B cell (primary cell): ENCODE results near the gene APLN. TPM values are rescaled to one million over a fixed set of nuclear protein-coding genes. Genes with fewer than 3 reads are reported as not detected.

ENCODE experiments used
- ATAC-seq: fragments of 200-7000 bp; cut with Tn5 transposase; one replicate; pipeline ENCODE4 v1.10.0; 2021; ENCODE audit warnings: low read depth, mild to moderate bottlenecking, moderate number of reproducible peaks, moderate library complexity
- CTCF ChIA-PET: fragments of 350-600 bp; sonication (Branson Sonifier 250); formaldehyde crosslinking; loops from one replicate; lab custom pipeline; 2021; ENCODE audit warnings: antibody characterized with exemption, inconsistent platforms; lab: Charles Lee
- POLR2A ChIA-PET: fragments of 350-600 bp; sonication (Branson Sonifier 250); formaldehyde crosslinking; loops from one replicate; lab custom pipeline; 2021; ENCODE audit warnings: antibody characterized with exemption; lab: Charles Lee
- DNase-seq: peaks from one replicate; pipeline ENCODE4 v3.0.0; 2013
- H2AFZ ChIP-seq: 2 replicates; pipeline ENCODE4 v1.6.1; 2012; ENCODE audit warnings: mild to moderate bottlenecking, low read depth, low read length; ENCODE audit not compliant: insufficient read depth, poor library complexity, severe bottlenecking
- H3K27ac ChIP-seq, 2 donors: 1 replicate in 1 of 2; 2 replicates in 1 of 2; pipeline ENCODE4 v1.5.1; 2012 to 2013; ENCODE audit warnings: low read length in 2 of 2, mild to moderate bottlenecking in 2 of 2, moderate library complexity in 1 of 2
- H3K27me3 ChIP-seq, 4 experiments: fragments of 200-600 bp in 1 of 4; sonication (generic) in 1 of 4; replicated peaks in 1 of 4; 1 replicate in 2 of 4; 2 replicates in 2 of 4; pipeline versions ENCODE4 v1.6.1 to v1.7.0; 2013 to 2016; ENCODE audit warnings: low read length in 3 of 4, mild to moderate bottlenecking in 2 of 4, mixed read lengths in 1 of 4, moderate library complexity in 1 of 4; ENCODE audit not compliant: insufficient read depth in 4 of 4, control insufficient read depth in 3 of 4; ENCODE audit errors: control extremely low read depth in 1 of 4
- H3K36me3 ChIP-seq, 2 experiments: replicated peaks in 1 of 2; 1 replicate in 1 of 2; 2 replicates in 1 of 2; pipeline versions ENCODE4 v1.6.1 to v1.7.1; 2013; ENCODE audit warnings: low read length in 1 of 2; ENCODE audit not compliant: insufficient read depth in 2 of 2, control insufficient read depth in 1 of 2; ENCODE audit errors: control extremely low read depth in 1 of 2, extremely low read depth in 1 of 2
- H3K4me1 ChIP-seq, 2 donors: fragments of 200-600 bp in 1 of 2; sonication (generic) in 1 of 2; 1 replicate in 1 of 2; 2 replicates in 1 of 2; pipeline versions ENCODE4 v1.5.1 to v1.6.1; 2013 to 2017; ENCODE audit warnings: low read length in 2 of 2; ENCODE audit not compliant: control insufficient read depth in 2 of 2, insufficient read depth in 2 of 2
- H3K4me2 ChIP-seq: replicated peaks from 2 replicates; pipeline ENCODE3; 2012; ENCODE audit warnings: mild to moderate bottlenecking, low read depth, low read length; ENCODE audit not compliant: poor library complexity, severe bottlenecking
- H3K4me3 ChIP-seq, 5 experiments: fragments of 200-600 bp in 1 of 5; sonication (generic) in 1 of 5; 1 replicate in 3 of 5; 2 replicates in 2 of 5; pipeline versions ENCODE4 v1.5.1 to v1.7.0; 2011 to 2016; ENCODE audit warnings: low read length in 4 of 5, mild to moderate bottlenecking in 4 of 5, low read depth in 2 of 5, control low read depth in 1 of 5, moderate library complexity in 1 of 5; ENCODE audit not compliant: insufficient read depth in 1 of 5; ENCODE audit errors: control extremely low read depth in 1 of 5, extremely low read depth in 1 of 5
- H3K79me2 ChIP-seq: fragments of 200-600 bp; sonication (generic); one replicate; pipeline ENCODE4 v1.6.0; 2016; ENCODE audit warnings: low read length; ENCODE audit not compliant: control insufficient read depth, insufficient read depth
- H3K9ac ChIP-seq: fragments of 200-600 bp; sonication (generic); 2 replicates; pipeline ENCODE4 v1.6.1; 2017; ENCODE audit warnings: mild to moderate bottlenecking, low read length, moderate library complexity
- H3K9me3 ChIP-seq, 3 donors: one replicate each; pipeline versions ENCODE4 v1.6.1 to v1.7.1; 2013; ENCODE audit warnings: low read length in 2 of 3; ENCODE audit not compliant: control insufficient read depth in 2 of 3, insufficient read depth in 1 of 3; ENCODE audit errors: control extremely low read depth in 1 of 3
- H4K20me1 ChIP-seq: 2 replicates; pipeline ENCODE4 v1.6.0; 2012; ENCODE audit warnings: mild to moderate bottlenecking, low read length; ENCODE audit not compliant: insufficient read depth, control insufficient read depth, poor library complexity, severe bottlenecking
- H3K27ac Mint-ChIP-seq: one replicate; pipeline ENCODE4 v1.8.0; 2021; ENCODE audit warnings: mixed read lengths
- H3K27me3 Mint-ChIP-seq: one replicate; pipeline ENCODE4 v1.8.0; 2021; ENCODE audit warnings: mixed read lengths
- H3K4me1 Mint-ChIP-seq: one replicate; pipeline ENCODE4 v1.8.0; 2021; ENCODE audit warnings: mixed read lengths
- H3K4me3 Mint-ChIP-seq: one replicate; pipeline ENCODE4 v1.8.0; 2021; ENCODE audit warnings: mixed read lengths
- H3K9me3 Mint-ChIP-seq: one replicate; pipeline ENCODE4 v1.8.0; 2022; ENCODE audit warnings: mixed read lengths; ENCODE audit not compliant: insufficient read depth
- CTCF ChIP-seq: fragments of 200-600 bp; IDR thresholded peaks from one replicate; pipeline ENCODE4 v1.8.0; 2022; ENCODE audit warnings: antibody characterized with exemption, mild to moderate bottlenecking
- EZH2 ChIP-seq: IDR thresholded peaks from 2 replicates; pipeline ENCODE4 v1.6.1; 2012; ENCODE audit warnings: borderline replicate concordance, low read depth, mild to moderate bottlenecking, moderate library complexity, low read length; ENCODE audit not compliant: insufficient read depth, poor library complexity, severe bottlenecking
- WGBS: methylation state at CpG from one replicate; pipeline ENCODE4 v1.1.5; 2013; ENCODE audit warnings: missing lambda C conversion rate; ENCODE audit not compliant: insufficient coverage; 5-methylcytosine and 5-hydroxymethylcytosine counted together
- intact Hi-C: fragments of 100-400 bp; cut with micrococcal nuclease; formaldehyde crosslinking; loops from one replicate; pipeline ENCODE4 v1.10.0; 2022
- polyA plus RNA-seq: library from polyadenylated mRNA; depleted of rRNA; stranded (reverse); fragments of >200 nt; gene quantifications from 2 replicates; pipeline ENCODE4 v1.2.3, GENCODE V29; 2012
- total RNA-seq, 2 donors: library from RNA; stranded (reverse); fragments of 120-200 nt in 1 of 2; gene quantifications; 1 replicate in 1 of 2; 2 replicates in 1 of 2; pipeline versions ENCODE4 v1.2.3 to v1.2.4, GENCODE V29; 2013 to 2022

The APLN gene
- total and polyA plus RNA-seq, 2 donors (not counting 1 experiment from before 2014, with no cell fraction given): not detected

- peaks cover 8% of the 10 kb centered on the region for H3K4me1 Mint-ChIP-seq
- Histone ChIP-seq H3K27me3 (peaks cover 0 to 10% (median 5%) of the 10 kb centered on the region in 4 experiments), H3K4me1 (peaks cover 8 to 10% of the 10 kb centered on the region in 2 donors), H3K36me3 (no peaks in the 10 kb centered on the region), H3K4me2 (no peak overlapping the region), H3K27ac (no peak overlapping the region), H2AFZ (no peak overlapping the region), H3K4me3 (no peak overlapping the region), H3K79me2 (no peaks in the 10 kb centered on the region), H3K9me3 (no peaks in the 10 kb centered on the region), H4K20me1 (no peaks in the 10 kb centered on the region), H3K9ac (no peak overlapping the region)
- ChIA-PET CTCF (no interaction called here), POLR2A (no interaction called here)
- TF ChIP-seq EZH2 (no peak), CTCF (no peak)
- 93% methylated on average over 3 of the region's 5 CpGs for WGBS
- ATAC-seq: no peak
- intact Hi-C loops: no loop called here
- no peak overlapping the region for H3K4me3 Mint-ChIP-seq
- no peaks in the 10 kb centered on the region for H3K9me3 Mint-ChIP-seq
- H3K27ac Mint-ChIP-seq: no peak overlapping the region
- H3K27me3 Mint-ChIP-seq: peaks cover 5% of the 10 kb centered on the region
- DNase-seq: no peak
These were observed 5.1 kb upstream of the APLN start for GRCh38 chrX:129659861-129660260.

- H3K4me1 Mint-ChIP-seq: peaks cover 8% of the 10 kb centered on the region
- intact Hi-C loops: no loop called here
- peaks cover 5% of the 10 kb centered on the region for H3K27me3 Mint-ChIP-seq
- H3K9ac ChIP-seq: no peak overlapping the region
- no peaks in the 10 kb centered on the region for H3K36me3 ChIP-seq
- no peaks in the 10 kb centered on the region for H3K79me2 ChIP-seq
- DNase-seq: no peak
- H3K27ac ChIP-seq: no peak overlapping the region
- H3K4me3 ChIP-seq: no peak overlapping the region
- peaks cover 11% of the 10 kb centered on the region in 2 donors for H3K4me1 ChIP-seq
- ATAC-seq: no peak
- ChIA-PET POLR2A (no interaction called here), CTCF (no interaction called here)
- no peak overlapping the region for H3K27ac Mint-ChIP-seq
- no peak overlapping the region for H3K4me3 Mint-ChIP-seq
- no peak for TF ChIP-seq EZH2
- no peak for TF ChIP-seq CTCF
- H4K20me1 ChIP-seq: no peaks in the 10 kb centered on the region
- H3K4me2 ChIP-seq: no peak overlapping the region
- WGBS: no CpG with 5 or more reads among the region's 2 CpGs
- H3K9me3 Mint-ChIP-seq: no peaks in the 10 kb centered on the region
- no peak overlapping the region for H2AFZ ChIP-seq
- H3K9me3 ChIP-seq: no peaks in the 10 kb centered on the region
- peaks cover 0 to 13% (median 5%) of the 10 kb centered on the region in 4 experiments for H3K27me3 ChIP-seq
These were observed 4.4 kb upstream of the APLN start for GRCh38 chrX:129659141-129659540.
